Fibroblast of gingiva (primary cell): ENCODE data around the gene ZRANB2.

Experiments
- DNase-seq: peaks from one replicate; pipeline ENCODE4 v3.0.0-alpha.2; 2011; ENCODE audit warnings: low read depth

The ZRANB2 gene

GRCh38 chr1:71080739-71081696, at the start of gene ZRANB2:
ZRANB2 (minus strand) TSS chr1:71081035; CDS start chr1:71080995, 40 bp downstream.
- DNase-seq = peak; percentile 94

- DNase-seq = no peak
Observed at GRCh38 chr1:71128060-71128459, 47.2 kb upstream of the ZRANB2 start.

GRCh38 chr1:71118086-71118485, 37.3 kb upstream of the ZRANB2 start:
- no peak for DNase-seq

GRCh38 chr1:71116729-71117128, 35.9 kb upstream of the ZRANB2 start:
- DNase-seq = no peak

GRCh38 chr1:71106658-71107322, 26.0 kb upstream of the ZRANB2 start:
- DNase-seq = no peak

GRCh38 chr1:71104417-71104816, 23.6 kb upstream of the ZRANB2 start:
- DNase-seq = no peak

GRCh38 chr1:71101839-71102376, 21.1 kb upstream of the ZRANB2 start:
- DNase-seq = no peak

GRCh38 chr1:71097428-71097827, 16.6 kb upstream of the ZRANB2 start:
- DNase-seq = no peak

GRCh38 chr1:71094913-71095312, 14.1 kb upstream of the ZRANB2 start:
- no peak for DNase-seq

GRCh38 chr1:71093938-71094337, 13.1 kb upstream of the ZRANB2 start:
- DNase-seq = peak; percentile 14

GRCh38 chr1:71089536-71090270, 8.9 kb upstream of the ZRANB2 start:
- DNase-seq = peak; percentile 88

- no peak for DNase-seq
Observed at GRCh38 chr1:71088645-71089287, 7.9 kb upstream of the ZRANB2 start.

GRCh38 chr1:71087713-71088112, 6.9 kb upstream of the ZRANB2 start:
- no peak for DNase-seq

- no peak for DNase-seq
Observed at GRCh38 chr1:71087060-71087459, 6.2 kb upstream of the ZRANB2 start.

- no peak for DNase-seq
Observed at GRCh38 chr1:71086331-71086730, 5.5 kb upstream of the ZRANB2 start.

- no peak for DNase-seq
Observed at GRCh38 chr1:71083271-71083670, 2.4 kb upstream of the ZRANB2 start.

GRCh38 chr1:71081697-71082080, 854 bp upstream of the ZRANB2 start:
- no peak for DNase-seq

GRCh38 chr1:71080230-71080738, 551 bp downstream of the ZRANB2 start:
- DNase-seq = no peak

- DNase-seq = no peak
Observed at GRCh38 chr1:71074681-71075080, 6.2 kb downstream of the ZRANB2 start.

- no peak for DNase-seq
Observed at GRCh38 chr1:71072273-71072672, 8.6 kb downstream of the ZRANB2 start.

- DNase-seq = no peak
Observed at GRCh38 chr1:71071720-71072119, 9.1 kb downstream of the ZRANB2 start.
